LNCAP (cell line): Measurements from ENCODE around the gene ADIPOR1.

ENCODE experiments used
- CTCF ChIP-seq: fragments of 450-650 bp; IDR thresholded peaks from 2 replicates; pipeline ENCODE4 v1.5.1; 2017; ENCODE audit warnings: mild to moderate bottlenecking

ADIPOR1 gene

GRCh38 chr1:202923533-202923932 is 34.6 kb downstream of the ADIPOR1 start:
- no peak for TF ChIP-seq CTCF

GRCh38 chr1:202919615-202920014 is 38.5 kb downstream of the ADIPOR1 start:
- no peak for TF ChIP-seq CTCF

DNA sequence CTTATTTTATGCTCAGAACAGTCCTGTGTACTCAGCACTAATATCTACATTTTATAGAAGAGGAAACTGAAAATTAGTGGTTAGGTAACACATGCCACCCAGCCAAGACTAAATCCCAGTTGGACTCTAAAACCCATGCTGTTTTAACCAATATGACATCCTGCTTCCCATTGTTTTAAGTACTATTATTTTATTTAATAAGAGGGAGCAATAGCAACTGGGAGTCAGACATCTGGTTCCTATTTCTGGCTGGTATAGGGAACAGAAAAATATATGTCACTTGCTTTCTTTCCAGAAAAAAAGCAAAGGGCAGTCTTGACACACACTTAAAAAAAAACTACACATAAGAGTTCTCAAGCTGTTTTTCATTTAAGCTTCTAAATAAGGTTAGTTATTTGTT is 43.0 kb downstream of the ADIPOR1 start:
- TF ChIP-seq CTCF, result no peak

DNA sequence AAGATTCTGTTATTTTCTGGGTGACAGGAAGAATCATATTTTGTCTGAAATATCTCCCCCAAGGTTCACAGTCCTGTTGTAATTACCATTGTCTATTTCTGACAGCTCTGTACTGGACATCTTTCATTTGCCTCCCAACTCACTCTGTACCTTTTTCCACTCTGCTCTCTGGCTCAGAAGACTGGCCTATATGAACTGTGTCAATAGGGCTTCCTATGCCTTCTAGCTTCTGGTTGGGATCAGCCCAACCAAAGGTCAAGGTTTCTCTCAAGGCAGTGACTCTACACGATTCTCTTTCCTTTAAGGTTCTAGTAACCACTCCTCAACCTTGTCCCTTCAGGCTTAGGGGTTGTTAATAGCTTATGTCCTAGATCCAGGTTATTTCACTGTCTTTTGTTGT is 48.6 kb downstream of the ADIPOR1 start:
- no peak for TF ChIP-seq CTCF

DNA sequence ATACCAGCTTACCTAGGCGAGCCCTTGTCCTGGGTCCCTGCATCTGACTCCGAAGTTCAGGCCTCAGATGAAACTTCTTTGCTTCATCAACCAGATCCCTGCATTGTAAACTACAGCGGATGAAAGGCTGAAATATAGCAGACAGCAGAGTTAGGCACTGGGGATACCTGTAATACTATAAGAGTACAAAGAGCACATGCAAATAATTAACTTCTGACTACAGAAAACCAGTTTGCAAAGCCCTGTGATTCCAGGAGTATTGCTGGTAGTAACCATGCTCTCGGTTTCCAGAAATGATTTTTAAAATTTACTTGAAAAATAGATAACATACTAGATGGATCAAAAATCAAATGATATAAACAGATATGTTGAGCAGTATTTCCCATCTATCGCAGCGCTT is 49.1 kb downstream of the ADIPOR1 start:
- TF ChIP-seq CTCF, result no peak

- no peak for TF ChIP-seq CTCF
These were observed 52.8 kb downstream of the ADIPOR1 start for GRCh38 chr1:202905331-202905730.

GRCh38 chr1:202901555-202901954 is 56.6 kb downstream of the ADIPOR1 start:
- no peak for TF ChIP-seq CTCF

GRCh38 chr1:202892501-202892900 is 65.6 kb downstream of the ADIPOR1 start:
- no peak for TF ChIP-seq CTCF
